ENCODE measurements around the gene C1orf21.
A peak's percentile ranks its signal among the peaks of the same experiment; 100 is the strongest.

C1orf21 gene

DNA sequence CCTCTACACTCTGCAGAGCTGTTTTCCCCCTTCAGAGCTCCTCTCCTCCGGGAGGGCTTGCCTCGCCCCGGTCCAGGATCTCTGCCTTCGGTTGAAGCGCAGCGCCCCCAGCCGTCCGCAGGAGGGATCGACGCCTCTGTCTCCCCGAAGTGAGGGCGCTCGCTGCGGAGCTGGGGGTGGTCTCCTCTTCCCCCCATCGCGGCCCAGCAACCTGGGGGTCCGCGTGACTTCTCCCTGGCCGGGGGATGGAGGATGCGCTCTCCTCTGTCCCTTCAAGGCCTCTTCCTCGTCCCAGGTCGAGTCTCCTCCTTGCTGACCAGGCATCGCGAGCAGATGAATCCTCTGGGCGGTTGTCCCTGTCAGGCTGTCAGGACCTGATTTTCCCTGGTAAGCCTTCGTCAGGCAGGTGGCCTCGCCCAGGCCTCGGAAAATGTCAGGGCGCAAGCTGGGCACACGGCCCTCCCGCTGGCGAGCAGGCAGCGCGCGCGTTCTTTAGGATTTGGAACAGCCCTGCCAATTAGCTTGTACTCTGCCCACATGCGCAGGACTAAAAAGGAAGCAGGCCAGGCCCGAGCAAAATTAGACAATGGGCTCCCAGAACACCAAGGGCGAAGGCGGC lies 277.3 kb downstream of the C1orf21 start:
- H3K27me3 ChIP-seq = no peaks in the 10 kb centered on the region
- H3K4me1 ChIP-seq = peaks cover 2% of the 10 kb centered on the region
- peak; percentile 79 for DNase-seq
- H3K4me3 ChIP-seq (ENCODE audit: low read depth, low read length) = no peak overlapping the region
- no peaks in the 10 kb centered on the region for H3K36me3 ChIP-seq
- H3K9me3 ChIP-seq = no peaks in the 10 kb centered on the region
- TF ChIP-seq, protein P1, sequence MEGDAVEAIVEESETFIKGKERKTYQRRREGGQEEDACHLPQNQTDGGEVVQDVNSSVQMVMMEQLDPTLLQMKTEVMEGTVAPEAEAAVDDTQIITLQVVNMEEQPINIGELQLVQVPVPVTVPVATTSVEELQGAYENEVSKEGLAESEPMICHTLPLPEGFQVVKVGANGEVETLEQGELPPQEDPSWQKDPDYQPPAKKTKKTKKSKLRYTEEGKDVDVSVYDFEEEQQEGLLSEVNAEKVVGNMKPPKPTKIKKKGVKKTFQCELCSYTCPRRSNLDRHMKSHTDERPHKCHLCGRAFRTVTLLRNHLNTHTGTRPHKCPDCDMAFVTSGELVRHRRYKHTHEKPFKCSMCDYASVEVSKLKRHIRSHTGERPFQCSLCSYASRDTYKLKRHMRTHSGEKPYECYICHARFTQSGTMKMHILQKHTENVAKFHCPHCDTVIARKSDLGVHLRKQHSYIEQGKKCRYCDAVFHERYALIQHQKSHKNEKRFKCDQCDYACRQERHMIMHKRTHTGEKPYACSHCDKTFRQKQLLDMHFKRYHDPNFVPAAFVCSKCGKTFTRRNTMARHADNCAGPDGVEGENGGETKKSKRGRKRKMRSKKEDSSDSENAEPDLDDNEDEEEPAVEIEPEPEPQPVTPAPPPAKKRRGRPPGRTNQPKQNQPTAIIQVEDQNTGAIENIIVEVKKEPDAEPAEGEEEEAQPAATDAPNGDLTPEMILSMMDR (IDR thresholded peaks at IDR 0.05; ENCODE audit: low read depth, low read length) = peak; percentile 74

DNA sequence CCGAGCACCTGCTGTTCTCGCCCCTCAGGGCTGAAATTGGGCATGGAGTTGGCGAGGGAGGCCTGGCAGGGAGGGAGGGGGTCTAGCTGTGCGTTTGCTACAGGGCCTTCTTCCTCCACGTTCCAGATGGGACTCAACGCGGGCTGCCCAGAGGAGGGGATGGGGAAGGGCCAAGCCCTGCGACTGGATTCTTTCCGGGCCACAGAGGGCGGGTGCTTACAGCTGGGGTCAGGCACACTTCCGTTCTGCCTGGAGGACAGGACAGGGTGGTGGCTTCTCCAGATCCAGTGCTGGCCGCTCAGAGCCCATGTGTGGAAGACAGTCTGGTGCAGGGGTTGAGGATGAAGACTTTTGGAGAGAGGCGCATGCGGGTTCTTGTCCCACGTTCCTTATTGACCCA lies 277.8 kb downstream of the C1orf21 start:
- Histone ChIP-seq H3K4me1 (peaks cover 7% of the 10 kb centered on the region), H3K4me3 (ENCODE audit: low read depth, low read length) (no peak overlapping the region), H3K36me3 (no peaks in the 10 kb centered on the region), H3K27me3 (no peaks in the 10 kb centered on the region), H3K9me3 (no peaks in the 10 kb centered on the region)
- TF ChIP-seq, protein P1 (IDR thresholded peaks at IDR 0.05; ENCODE audit: low read depth, low read length) = no peak
- DNase-seq = no peak

DNA sequence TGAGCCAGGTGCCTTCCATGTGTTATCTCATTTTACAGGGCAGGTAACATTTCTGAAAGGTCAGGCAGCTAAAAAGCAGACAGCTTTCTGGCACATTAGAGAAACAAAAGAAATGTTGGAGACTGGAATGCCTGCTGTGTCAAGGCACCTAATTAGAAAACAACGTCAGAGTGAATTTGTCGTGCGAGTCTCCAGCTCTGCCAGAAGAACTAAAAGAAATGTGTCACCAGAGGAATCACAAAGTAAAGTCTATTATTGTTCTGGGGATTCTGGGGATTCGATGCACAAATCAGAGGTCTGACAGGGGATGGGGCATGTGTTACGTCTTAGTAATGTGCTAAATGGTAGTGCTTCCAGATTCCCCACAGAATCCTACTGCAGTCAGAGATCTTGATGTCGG lies 278.5 kb downstream of the C1orf21 start:
- no peaks in the 10 kb centered on the region for H3K27me3 ChIP-seq
- peaks cover 10% of the 10 kb centered on the region for H3K4me1 ChIP-seq

DNA sequence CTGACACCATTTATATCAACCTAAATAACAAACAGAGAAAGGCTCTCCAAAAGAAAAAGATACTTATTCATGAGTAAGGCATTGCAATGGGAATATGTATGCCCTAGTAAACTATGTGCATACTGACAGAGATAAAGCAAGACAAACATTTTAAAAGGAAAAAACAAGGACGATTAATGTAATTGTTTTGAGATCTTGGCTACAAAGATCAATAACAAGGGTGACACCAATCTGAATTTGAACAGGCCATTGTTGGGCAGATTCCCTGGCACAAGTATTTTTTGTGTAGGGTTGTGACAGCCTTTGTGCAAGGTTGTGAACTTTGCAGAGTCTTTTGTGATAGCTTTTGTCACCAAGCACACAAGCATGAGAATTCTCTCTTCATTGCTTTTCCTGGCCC lies 282.6 kb downstream of the C1orf21 start:
- Histone ChIP-seq H3K27me3 (no peaks in the 10 kb centered on the region), H3K4me1 (peaks cover 10% of the 10 kb centered on the region), H3K9me3 (no peaks in the 10 kb centered on the region), H3K4me3 (ENCODE audit: low read depth, low read length) (no peak overlapping the region), H3K36me3 (no peaks in the 10 kb centered on the region)
- no peak for DNase-seq
- TF ChIP-seq, protein P1 (IDR thresholded peaks at IDR 0.05; ENCODE audit: low read depth, low read length) = no peak

More for the DNA sequence above, 278.5 kb downstream of the C1orf21 start:
- no peaks in the 10 kb centered on the region for H3K36me3 ChIP-seq
- DNase-seq = no peak
- TF ChIP-seq, protein P1 (IDR thresholded peaks at IDR 0.05; ENCODE audit: low read depth, low read length) = no peak
- H3K4me3 ChIP-seq (ENCODE audit: low read depth, low read length) = no peak overlapping the region
- no peaks in the 10 kb centered on the region for H3K9me3 ChIP-seq

DNA sequence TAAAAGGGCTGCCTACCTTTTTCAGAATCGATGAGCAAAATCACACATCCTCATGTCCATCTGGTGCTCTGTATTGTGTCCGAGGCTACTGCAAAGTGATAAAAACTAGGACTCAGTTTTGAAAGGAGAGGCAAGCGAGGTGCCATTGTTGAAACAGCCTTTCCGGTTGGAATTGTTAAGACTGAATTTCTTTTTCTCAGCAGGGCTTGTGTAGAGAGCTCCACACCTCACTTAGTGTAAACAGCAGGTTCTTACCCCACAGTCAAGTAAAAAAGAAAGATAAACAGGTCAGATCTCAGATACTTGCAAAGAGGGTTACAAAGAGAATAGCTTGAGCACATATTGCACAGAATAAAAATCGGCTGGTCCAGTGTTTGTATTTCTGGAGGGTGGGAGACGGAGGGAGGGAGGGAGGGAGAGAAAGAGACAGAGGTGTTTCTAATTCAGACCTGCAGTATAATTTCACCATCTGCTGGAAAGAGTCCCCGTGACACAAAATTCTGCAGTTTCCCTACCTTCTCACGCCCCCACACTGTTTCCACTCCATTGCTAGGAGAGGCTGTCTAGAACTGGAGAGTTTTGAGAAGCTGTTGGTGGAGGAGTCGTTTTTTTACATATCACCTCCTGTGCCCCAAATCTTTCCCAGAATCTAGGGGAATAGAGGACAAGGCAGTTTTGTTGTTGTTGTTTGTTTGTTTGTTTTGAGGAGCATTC lies 285.3 kb downstream of the C1orf21 start:
- Histone ChIP-seq H3K4me3 (ENCODE audit: low read depth, low read length) (no peak overlapping the region), H3K36me3 (no peaks in the 10 kb centered on the region), H3K9me3 (no peaks in the 10 kb centered on the region), H3K27me3 (no peaks in the 10 kb centered on the region), H3K4me1 (peaks cover 10% of the 10 kb centered on the region)
- TF ChIP-seq, protein P1 (IDR thresholded peaks at IDR 0.05; ENCODE audit: low read depth, low read length) = no peak
- DNase-seq = no peak

DNA sequence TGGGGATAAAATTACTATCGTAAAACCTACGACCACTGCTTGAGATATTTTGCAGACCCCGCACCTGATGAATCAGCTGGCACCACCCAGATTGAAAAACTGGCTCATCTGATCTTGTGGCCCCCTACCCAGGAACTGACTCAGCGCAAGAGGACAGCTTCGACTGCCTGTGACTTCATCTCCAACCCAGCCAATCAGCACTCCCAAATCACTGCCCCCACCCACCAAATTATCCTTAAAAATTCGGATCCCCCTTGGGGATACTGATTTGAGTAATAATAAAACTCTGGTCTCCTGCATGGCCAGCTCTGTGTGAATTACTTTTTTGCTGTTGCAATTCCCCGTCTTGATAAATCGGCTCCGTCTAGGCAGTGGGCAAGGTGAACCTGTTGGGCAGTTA lies 286.5 kb downstream of the C1orf21 start:
- H3K27me3 ChIP-seq = no peaks in the 10 kb centered on the region
- H3K9me3 ChIP-seq = no peaks in the 10 kb centered on the region
- TF ChIP-seq, protein P1 (IDR thresholded peaks at IDR 0.05; ENCODE audit: low read depth, low read length) = no peak
- no peak for DNase-seq
- H3K36me3 ChIP-seq = no peaks in the 10 kb centered on the region
- H3K4me3 ChIP-seq (ENCODE audit: low read depth, low read length) = no peak overlapping the region
- H3K4me1 ChIP-seq = peaks cover 10% of the 10 kb centered on the region
